GM19099 (cell line): ENCODE data around the gene MDN1.

Experiments used
- POLR2A ChIP-seq: IDR thresholded peaks from 3 replicates; pipeline ENCODE4 v1.6.1; 2011; ENCODE audit warnings: low read depth; ENCODE audit not compliant: insufficient read length; ENCODE audit errors: extremely low read depth

MDN1 gene

DNA sequence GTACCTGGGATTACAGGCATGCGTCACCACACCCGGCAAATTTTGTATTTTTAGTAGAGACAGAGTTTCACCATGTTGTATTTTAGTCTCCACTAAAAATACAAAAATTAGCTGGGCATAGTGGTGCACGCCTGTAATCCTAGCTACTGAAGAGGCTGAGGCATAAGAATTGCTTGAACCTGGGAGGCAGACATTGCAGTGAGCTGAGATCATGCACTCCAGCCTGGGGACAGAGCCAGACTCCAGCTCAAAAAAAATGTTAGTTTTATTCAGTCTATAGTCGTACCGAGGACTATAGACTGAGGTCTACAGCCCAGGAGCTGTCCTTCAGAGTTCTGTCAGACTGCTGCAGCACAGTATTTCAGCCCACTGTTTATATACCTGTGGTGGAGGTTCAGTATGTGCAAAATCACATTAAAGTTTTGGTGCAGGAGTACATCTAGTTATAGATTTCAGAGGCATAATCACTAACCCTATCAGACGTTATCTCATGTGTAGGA, 6.5 kb upstream of the MDN1 start:
- TF ChIP-seq POLR2A: no peak

DNA sequence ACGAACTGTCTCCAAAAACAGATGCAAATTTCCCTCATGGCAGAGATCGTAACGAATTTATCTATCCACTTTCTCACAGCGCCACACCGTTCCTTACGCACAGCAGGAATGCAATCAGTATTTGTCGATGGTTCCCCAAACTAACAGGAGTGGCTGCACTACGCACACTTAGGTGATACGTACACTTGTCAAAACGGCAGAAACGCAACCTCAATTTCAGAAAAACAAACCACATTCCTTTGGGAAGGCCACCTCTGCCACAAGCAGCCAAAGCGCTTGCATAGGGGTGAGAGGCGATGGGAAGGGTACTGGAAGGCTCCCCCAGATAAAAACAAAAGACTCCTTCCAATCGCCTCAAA, 638 bp downstream of the MDN1 start:
- TF ChIP-seq POLR2A: no peak

DNA sequence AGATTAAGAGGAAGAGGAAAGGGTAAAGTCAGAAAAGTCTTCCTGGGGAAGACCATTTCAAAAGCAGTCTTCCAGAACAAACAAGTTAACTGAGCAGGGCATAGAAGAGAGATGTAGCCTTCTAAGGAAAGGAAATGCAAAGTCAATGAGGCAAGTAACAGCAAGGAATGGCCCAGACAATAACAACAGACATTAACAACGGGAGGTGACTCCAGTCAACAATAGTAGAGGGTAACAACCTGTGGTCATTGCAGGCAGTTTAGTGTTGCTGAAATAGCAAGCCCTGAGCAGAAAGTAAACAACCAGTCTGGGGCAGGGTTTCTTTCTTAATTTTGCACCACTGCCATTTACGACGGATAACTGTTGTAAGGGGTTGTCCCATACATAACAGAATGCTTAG, 2.1 kb downstream of the MDN1 start:
- TF ChIP-seq POLR2A: no peak

DNA sequence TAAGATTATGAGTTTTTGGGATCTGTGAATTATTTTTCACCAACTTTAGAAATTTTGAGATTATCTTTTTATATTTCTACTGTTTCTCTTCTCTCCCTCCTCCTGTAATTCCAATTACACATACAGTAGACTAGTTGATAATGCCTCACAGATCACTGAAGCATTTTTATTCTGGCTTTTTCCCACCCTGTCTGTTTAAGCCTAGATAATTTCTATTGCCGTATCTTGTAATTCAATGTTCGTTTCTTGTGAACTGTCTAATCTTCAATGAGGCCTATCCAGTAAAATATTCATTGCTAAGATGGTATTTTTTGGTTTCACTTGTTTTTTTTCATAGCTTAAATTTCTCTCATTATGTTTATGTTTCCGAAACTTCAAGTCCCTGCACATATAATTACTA, 12.0 kb downstream of the MDN1 start:
- no peak for TF ChIP-seq POLR2A

DNA sequence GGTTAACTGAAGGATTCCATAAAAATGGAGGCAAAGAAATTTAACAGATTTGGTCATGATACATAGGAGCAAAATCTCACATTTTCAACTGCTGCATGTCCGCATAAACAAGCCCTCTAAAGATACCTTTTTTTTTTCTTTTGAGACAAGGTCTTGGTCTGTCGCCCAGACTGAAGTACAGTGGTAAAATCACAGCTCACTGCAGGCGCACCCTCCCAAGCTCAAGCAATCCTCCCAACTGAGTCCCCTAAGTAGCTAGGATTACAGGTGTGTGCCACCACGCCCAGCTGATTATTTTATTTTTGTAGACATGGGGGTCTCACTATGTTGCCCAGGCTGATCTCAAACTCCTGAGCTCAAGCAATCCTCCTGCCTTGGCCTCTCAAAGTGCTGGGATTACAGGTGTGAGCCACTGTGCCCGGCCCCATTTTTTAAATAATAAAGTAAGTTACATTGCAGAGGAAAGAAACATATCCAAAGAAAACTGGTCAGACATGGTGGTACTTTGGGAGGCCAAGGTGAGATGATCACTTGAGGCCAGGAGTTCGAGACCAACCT, 13.7 kb downstream of the MDN1 start:
- TF ChIP-seq POLR2A: no peak

DNA sequence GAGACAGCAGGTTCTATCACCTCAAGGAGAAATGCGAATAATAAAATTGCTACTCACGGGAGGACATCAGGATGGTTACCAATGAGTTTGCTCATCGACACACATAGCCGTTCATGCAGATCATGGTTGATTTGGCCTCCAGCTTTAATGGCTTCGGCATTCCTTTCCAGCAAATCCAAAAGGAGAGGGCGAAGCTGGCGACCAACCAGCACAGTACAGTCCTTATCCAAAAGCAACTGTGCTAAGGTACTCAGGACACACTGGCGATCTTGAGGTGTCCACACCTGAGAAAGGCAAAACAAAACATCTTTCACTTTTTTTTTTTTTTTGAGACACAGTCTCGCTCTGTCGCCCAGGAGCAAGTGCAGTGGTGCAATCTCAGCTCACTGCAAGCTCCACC, 16.3 kb downstream of the MDN1 start:
- TF ChIP-seq POLR2A: no peak

DNA sequence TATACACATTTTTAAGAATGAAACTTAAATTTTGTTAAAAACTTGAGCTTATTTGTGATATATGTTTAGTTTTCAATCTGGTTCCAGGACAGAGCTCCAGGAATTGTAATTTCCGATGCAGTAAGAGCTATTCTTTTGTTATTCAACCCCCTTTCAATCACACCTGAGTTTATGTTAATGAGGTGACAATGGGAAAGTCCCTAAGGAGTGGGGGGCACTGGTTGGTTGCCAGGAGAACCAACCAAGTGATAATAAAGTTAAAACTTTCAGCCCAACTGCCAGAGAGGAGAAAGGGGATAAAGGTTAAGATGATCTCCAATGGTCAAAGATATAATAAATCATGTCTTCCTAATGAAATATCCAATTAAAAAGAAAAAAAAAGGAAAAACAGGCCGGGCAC, 19.8 kb downstream of the MDN1 start:
- TF ChIP-seq POLR2A: no peak

DNA sequence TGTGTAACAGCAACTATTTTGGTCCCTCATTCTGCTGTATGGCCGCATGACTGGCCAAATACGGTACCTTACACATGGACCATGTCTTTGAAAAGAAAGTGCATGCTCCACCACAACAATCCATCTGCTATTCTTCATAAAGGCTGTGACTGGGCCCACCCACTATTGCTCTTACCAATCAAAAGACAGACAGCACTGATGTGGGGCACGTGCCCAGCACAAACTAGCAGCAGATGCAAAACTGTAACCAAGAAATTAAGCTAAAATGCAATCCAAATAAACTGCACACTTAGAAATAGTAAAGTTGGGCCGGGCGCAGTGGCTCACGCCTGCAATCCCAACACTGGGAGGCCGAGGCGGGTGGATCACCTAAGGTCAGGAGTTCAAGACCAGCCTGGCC, 20.5 kb downstream of the MDN1 start:
- TF ChIP-seq POLR2A: no peak

DNA sequence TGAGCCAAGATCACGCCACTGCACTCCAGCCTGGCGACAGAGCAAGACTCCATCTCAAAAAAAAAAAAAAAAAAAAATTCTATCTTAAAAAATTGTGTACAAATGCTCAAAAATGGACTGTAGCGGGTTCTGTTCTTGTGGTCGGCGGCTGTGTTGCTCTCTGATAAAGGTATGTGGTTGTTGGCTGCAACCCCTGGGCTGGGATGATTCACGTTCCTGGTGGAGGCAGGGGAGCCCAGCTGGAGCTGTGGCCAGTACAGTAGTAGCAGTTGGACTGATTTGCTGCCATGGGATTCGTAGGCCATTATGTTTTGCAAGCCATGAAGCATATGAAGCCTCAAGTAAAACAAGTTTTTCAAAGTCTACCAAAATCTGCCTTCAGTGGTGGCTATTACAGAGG, 22.3 kb downstream of the MDN1 start:
- TF ChIP-seq POLR2A: no peak

DNA sequence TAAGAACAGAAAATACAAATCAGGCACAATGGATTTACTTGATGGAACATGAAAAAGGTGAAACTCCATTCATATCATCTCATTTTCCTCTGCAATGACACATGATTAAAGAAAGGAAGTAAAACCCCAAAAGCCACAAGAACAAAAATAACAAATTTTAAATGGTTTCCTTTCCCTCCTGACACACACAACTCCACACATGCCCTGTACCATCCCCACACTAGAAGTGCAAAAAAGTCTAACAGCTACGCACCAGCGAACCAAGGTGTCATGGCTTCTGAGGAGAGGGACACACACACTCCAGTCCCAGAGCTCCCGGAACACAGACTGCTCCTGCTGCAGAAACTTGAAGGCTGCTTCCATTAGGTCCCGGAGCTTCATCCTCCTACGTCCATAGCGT, 25.3 kb downstream of the MDN1 start:
- no peak for TF ChIP-seq POLR2A

DNA sequence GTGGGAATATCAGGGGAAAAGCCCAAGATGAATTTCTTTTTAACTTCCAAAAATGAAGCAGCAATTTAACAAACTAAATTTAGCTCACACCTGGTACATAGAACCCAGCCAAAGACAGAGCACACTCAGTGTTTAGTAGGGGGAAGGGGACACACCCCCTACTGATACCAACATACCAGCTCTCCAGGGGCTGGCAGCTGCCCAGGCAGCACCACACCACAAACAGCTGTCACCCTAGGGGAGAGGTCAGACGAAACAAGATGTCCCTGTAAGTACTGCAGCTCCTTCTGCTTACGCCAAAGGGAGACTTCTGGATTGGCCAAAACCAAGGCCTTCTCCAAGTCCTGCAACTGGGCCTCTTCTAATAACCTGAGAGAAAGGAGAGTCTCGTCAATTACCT, 26.0 kb downstream of the MDN1 start:
- no peak for TF ChIP-seq POLR2A

DNA sequence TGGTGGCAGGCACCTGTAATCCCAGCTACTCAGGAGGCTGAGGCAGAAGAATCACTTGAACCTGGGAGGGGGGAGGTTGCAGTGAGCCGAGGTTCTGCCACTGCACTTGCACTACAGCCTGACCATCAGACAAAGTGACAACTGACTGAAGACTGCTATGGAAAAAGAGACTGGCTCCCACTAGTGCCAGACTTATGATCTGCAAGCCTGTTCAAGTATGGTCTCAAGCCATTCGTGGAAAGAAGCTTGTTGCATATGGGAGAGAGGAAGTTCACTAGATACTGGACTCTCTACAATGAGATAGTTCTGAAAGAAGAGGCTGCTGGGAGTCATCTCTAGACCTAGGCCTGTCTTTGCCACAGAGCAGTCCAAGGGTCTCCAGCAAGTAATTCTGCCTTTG, 26.7 kb downstream of the MDN1 start:
- TF ChIP-seq POLR2A: no peak

DNA sequence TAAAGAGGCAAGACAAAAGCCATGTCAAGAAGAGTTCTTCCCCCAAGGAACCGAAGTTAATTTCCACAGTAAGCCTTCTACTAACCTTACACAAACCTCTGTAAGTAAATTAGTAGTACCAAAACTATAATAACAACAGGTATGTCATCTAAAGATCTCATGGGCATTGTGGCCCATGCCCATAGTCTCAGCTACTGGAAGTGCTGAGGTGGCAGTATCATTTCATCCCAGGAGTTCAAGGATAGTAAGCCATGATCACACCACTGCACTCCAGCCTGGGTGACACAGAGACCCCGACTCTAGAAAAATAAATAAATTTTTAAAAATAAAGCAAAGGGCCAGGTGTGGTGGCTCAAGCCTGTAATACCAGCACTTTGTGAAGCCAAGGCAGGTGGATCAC, 29.2 kb downstream of the MDN1 start:
- TF ChIP-seq POLR2A: no peak

DNA sequence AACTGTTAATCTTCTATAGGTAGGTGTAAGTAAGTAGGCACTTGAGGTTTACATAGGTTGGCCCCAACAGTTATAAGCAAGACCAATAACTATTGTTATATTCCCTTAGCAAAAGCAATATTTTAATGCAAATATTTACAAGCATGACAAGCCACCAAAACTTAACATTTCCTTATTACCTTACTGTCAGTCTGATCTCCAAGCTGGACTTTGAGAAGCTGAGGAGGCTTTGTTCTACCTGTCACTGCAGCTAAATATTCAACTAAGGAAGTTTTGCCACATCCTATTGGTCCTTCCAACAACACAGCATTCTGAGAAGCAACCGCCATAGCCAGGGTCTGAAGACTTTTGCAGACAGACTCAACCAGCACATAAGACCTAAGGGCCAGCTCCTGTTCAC, 29.6 kb downstream of the MDN1 start:
- no peak for TF ChIP-seq POLR2A

DNA sequence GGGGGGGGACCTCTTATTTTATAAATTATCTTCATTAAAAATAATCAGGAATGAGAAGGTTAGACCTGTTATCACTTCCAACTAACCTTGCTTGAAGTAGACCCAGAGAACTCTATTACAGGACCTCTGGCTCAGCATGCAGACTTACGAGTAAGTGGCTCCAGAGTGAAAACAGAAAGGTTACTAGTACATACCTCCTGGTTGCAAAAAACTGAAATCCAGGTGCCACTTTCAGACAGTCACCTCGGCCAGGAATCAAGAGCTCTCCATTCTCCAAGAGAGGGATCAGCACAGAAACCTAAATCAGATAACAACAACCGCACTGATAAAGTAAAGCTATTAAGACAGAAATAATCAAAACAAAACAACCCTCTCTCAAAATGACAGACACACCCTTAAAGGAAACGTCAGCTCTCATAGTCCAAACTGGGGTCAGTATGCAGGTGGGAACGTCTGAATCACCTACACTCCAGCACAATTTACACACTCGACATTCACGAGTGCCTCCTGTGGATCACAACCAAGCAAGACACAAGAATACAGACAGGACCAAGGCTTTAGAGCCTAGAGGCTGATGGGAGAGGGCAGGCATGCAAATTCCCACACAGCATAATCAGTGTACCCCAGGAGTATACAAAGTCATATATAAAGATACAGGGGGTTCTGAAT, 31.8 kb downstream of the MDN1 start:
- TF ChIP-seq POLR2A: no peak

DNA sequence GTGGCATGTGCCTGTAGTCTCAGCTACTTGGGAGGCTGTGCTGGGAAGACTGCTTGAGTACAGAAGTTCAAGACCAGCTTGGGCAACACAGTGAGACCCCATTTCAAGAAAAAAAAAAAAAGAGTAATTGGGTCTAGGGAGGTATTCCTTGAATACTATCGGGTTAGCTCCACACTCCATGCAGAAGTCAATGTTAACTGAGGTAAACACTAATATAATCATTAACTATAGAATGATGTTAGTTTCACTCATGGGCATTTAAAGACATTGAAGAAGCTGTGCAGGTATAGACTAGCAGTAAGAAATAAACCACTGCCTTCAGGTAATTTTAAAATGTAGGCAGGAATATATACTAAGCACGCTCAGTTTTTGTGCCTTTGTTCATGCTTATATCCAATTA, 32.6 kb downstream of the MDN1 start:
- no peak for TF ChIP-seq POLR2A

DNA sequence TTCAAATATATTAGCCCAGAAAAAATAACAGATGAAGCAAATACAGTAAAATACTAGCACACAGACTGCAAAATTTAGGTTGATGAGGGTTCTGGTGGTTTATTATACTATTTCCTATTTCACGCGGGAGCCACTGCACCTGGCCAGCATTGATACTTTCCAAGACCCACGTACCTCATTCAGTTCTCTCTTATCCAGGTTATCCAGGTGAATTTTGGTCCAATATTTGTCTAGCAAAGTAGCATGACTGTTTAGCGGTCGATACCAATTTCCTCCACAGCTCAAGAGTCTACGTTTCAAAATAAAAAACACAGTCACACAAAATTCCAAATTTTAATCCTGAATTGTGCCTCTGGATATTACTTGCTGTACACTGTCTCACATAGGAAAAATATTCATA, 34.8 kb downstream of the MDN1 start:
- no peak for TF ChIP-seq POLR2A

DNA sequence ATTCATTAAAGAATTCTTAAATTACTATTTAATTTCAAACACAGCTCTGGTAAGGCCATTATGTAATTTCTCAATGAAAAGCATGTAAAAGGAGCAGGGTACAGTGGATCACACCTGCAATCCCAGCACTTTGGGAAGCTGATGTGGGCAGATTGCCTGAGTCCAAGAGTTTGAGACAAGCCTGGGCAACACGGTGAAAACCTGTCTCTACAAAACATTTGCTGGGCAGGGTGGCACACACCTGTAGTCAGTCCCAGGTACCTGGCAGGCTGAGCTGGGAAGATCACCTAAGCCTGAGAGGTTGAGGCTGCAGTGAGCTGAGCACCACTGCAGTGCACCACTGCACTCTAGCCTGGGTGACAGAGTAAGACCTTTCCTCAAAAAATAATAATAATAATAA, 37.4 kb downstream of the MDN1 start:
- TF ChIP-seq POLR2A: no peak
